IMR-90 (cell line): Measurements from ENCODE around the gene SF3B2. TPM values are rescaled to one million over a fixed set of nuclear protein-coding genes. Genes with fewer than 3 reads are reported as not detected.
"Not testable (repeated sequence)": the region's sequence is repeated elsewhere in the genome, so short reads cannot be mapped to it uniquely, and the experiment has no call there.

Source experiments
- ATAC-seq: fragments of 200-7000 bp; cut with Tn5 transposase; 2 replicates; pipeline ENCODE4 v1.9.1; 2020; ENCODE audit warnings: low read depth, mild to moderate bottlenecking, moderate library complexity
- BruUV-seq: library from RNA; stranded (reverse); fragments of 400-500 nt; replicated peaks from 2 replicates; lab custom pipeline; 2021; lab: Mats Ljungman, UMichigan
- CTCF ChIA-PET: fragments of 300-600 bp; formaldehyde crosslinking; extraction: SDS; loops from one replicate; lab custom pipeline; 2021; ENCODE audit warnings: antibody characterized with exemption; lab: Yijun Ruan, JAX
- POLR2A ChIA-PET: fragments of 300-600 bp; sonication (Branson Sonifier 250); formaldehyde crosslinking; loops from one replicate; lab custom pipeline; 2022; ENCODE audit warnings: antibody characterized with exemption; ENCODE audit not compliant: unreplicated experiment; lab: Charles Lee
- DNase-seq: peaks from one replicate; pipeline ENCODE4 v3.0.0; 2013
- H2AFZ ChIP-seq: replicated peaks from 2 replicates; pipeline ENCODE3; 2013; ENCODE audit warnings: low read length, mild to moderate bottlenecking; ENCODE audit not compliant: poor library complexity
- H2AK5ac ChIP-seq: 2 replicates; pipeline ENCODE4 v1.6.1; 2013; ENCODE audit warnings: low read depth, low read length, inconsistent platforms
- H2AK9ac ChIP-seq: replicated peaks from 2 replicates; pipeline ENCODE3; 2013; ENCODE audit warnings: mild to moderate bottlenecking, low read depth, low read length, moderate library complexity; ENCODE audit not compliant: poor library complexity
- H2BK120ac ChIP-seq: 2 replicates; pipeline ENCODE4 v1.6.1; 2013; ENCODE audit warnings: low read depth, low read length, inconsistent platforms
- H2BK15ac ChIP-seq: 3 replicates; pipeline ENCODE4 v1.6.1; 2013; ENCODE audit warnings: low read depth, low read length, inconsistent platforms
- H2BK20ac ChIP-seq: 2 replicates; pipeline ENCODE4 v1.6.1; 2013; ENCODE audit warnings: low read depth, mild to moderate bottlenecking, inconsistent platforms, low read length, moderate library complexity
- H2BK5ac ChIP-seq: 2 replicates; pipeline ENCODE4 v1.6.1; 2013; ENCODE audit warnings: mild to moderate bottlenecking, low read depth, low read length, inconsistent platforms; ENCODE audit not compliant: poor library complexity, severe bottlenecking
- H3K14ac ChIP-seq: replicated peaks from 2 replicates; pipeline ENCODE4 v1.6.1; 2013; ENCODE audit warnings: low read depth, low read length, inconsistent platforms
- H3K18ac ChIP-seq: 2 replicates; pipeline ENCODE4 v1.6.1; 2013; ENCODE audit warnings: low read depth, low read length, control low read depth
- H3K23ac ChIP-seq: 2 replicates; pipeline ENCODE4 v1.6.1; 2013; ENCODE audit warnings: low read depth, low read length, inconsistent platforms
- H3K27ac ChIP-seq: 2 replicates; pipeline ENCODE4 v1.5.1; 2013; ENCODE audit warnings: mild to moderate bottlenecking, control low read depth, low read length; ENCODE audit not compliant: insufficient read depth
- H3K27me3 ChIP-seq: 2 replicates; pipeline ENCODE4 v1.6.1; 2013; ENCODE audit warnings: low read length; ENCODE audit not compliant: control insufficient read depth, insufficient read depth
- H3K36me3 ChIP-seq: 2 replicates; pipeline ENCODE4 v1.6.1; 2013; ENCODE audit warnings: low read length, mixed read lengths; ENCODE audit not compliant: control insufficient read depth, insufficient read depth
- H3K4ac ChIP-seq: 2 replicates; pipeline ENCODE4 v1.6.1; 2013; ENCODE audit warnings: low read depth, low read length, inconsistent platforms
- H3K4me1 ChIP-seq: 2 replicates; pipeline ENCODE4 v1.6.1; 2013; ENCODE audit warnings: low read length, mixed read lengths; ENCODE audit not compliant: control insufficient read depth, insufficient read depth
- H3K4me2 ChIP-seq: 2 replicates; pipeline ENCODE4 v1.6.1; 2013; ENCODE audit warnings: low read depth, mild to moderate bottlenecking, control low read depth, low read length, moderate library complexity
- H3K4me3 ChIP-seq: 2 replicates; pipeline ENCODE4 v1.5.1; 2013; ENCODE audit warnings: low read depth, mild to moderate bottlenecking, control low read depth, low read length, moderate library complexity; ENCODE audit not compliant: insufficient read depth
- H3K56ac ChIP-seq: 2 replicates; pipeline ENCODE4 v1.6.1; 2013; ENCODE audit warnings: low read length, inconsistent platforms; ENCODE audit not compliant: insufficient read depth; ENCODE audit errors: extremely low read depth
- H3K79me1 ChIP-seq, 2 experiments: 2 replicates each; pipeline ENCODE4 v1.6.1; 2013; ENCODE audit warnings: low read length in 2 of 2, inconsistent platforms in 1 of 2, low read depth in 1 of 2
- H3K9ac ChIP-seq: 2 replicates; pipeline ENCODE4 v1.6.1; 2013; ENCODE audit warnings: low read depth, low read length, control low read depth
- H3K9me1 ChIP-seq: 2 replicates; pipeline ENCODE4 v1.6.1; 2013; ENCODE audit warnings: low read length, inconsistent platforms; ENCODE audit not compliant: insufficient read depth
- H3K9me3 ChIP-seq: 2 replicates; pipeline ENCODE4 v1.6.1; 2013; ENCODE audit warnings: low read length; ENCODE audit not compliant: control insufficient read depth, insufficient read depth
- H4K20me1 ChIP-seq: 2 replicates; pipeline ENCODE4 v1.6.1; 2013; ENCODE audit warnings: low read length, inconsistent platforms; ENCODE audit not compliant: insufficient read depth
- H4K5ac ChIP-seq: 2 replicates; pipeline ENCODE4 v1.6.1; 2013; ENCODE audit warnings: mild to moderate bottlenecking, low read depth, low read length, control low read depth
- H4K8ac ChIP-seq, 2 experiments: 2 replicates each; pipeline ENCODE4 v1.6.1; 2013; ENCODE audit warnings: low read depth in 2 of 2, low read length in 2 of 2, control low read depth in 1 of 2, inconsistent platforms in 1 of 2
- H4K91ac ChIP-seq: 2 replicates; pipeline ENCODE4 v1.6.1; 2013; ENCODE audit warnings: low read depth, low read length, inconsistent platforms; ENCODE audit not compliant: insufficient read depth
- WGBS, 2 experiments: methylation state at CpG; one replicate each; pipeline versions ENCODE4 v1.1.5 to v1.1.7; 2013; ENCODE audit warnings: missing lambda C conversion rate in 2 of 2; ENCODE audit not compliant: insufficient read length in 1 of 2; ENCODE audit errors: extremely low coverage in 2 of 2; 5-methylcytosine and 5-hydroxymethylcytosine counted together
- dilution Hi-C: fragments of 300-500 bp; cut with HindIII; formaldehyde crosslinking; loops from one replicate; pipeline ENCODE4 v1.14.3; 2018; ENCODE audit warnings: low sequenced_read_pairs; ENCODE audit not compliant: unreplicated experiment
- in situ Hi-C: fragments of 300-500 bp; cut with MboI; formaldehyde crosslinking; loops from 3 replicates; pipeline ENCODE4 v1.14.3; 2019; ENCODE audit warnings: low sequenced_read_pairs, inconsistent platforms, mixed read lengths
- intact Hi-C: fragments of 100-400 bp; cut with micrococcal nuclease; formaldehyde crosslinking; loops from 2 replicates; pipeline ENCODE4 v1.10.0; 2022
- polyA plus RNA-seq, 3 experiments: library from polyadenylated mRNA; depleted of rRNA; stranded (reverse); fragments of >200 nt; gene quantifications; 2 replicates each; pipeline ENCODE4 v1.2.3, GENCODE V29; 2012; ENCODE audit warnings: low replicate concordance in 1 of 3
- total RNA-seq: library from RNA; depleted of rRNA; stranded (reverse); fragments of >200 nt; gene quantifications from 2 replicates; pipeline ENCODE4 v1.2.3, GENCODE V29; 2012

The SF3B2 gene
- total and polyA plus RNA-seq, 2 of the 4 experiments (the other 2 are of a cell fraction), result 120 to 122 TPM

DNA sequence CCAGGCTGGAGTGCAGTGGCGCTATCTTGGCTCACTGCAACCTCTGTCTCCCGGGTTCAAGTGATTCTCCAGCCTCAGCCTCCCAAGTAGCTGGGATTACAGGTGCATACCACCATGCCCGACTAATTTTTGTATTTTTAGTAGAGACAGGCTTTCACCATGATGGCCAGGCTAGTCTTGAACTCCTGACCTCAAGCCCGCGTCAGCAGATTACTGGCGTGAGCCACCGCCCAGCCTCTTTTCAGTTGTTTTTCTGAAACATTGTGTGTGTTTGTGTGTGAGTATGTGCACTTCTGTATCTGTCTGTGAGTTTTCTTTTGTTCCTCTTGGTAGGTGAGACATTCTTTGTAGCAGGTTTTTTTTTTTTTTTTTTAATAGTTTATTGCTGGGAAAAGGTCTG, 26.8 kb downstream of the SF3B2 start:
- H4K8ac ChIP-seq, H4K91ac ChIP-seq, H3K9me3 ChIP-seq, POLR2A ChIA-PET, H3K9ac ChIP-seq, H3K14ac ChIP-seq, H3K36me3 ChIP-seq, H3K4me2 ChIP-seq, CTCF ChIA-PET, H3K18ac ChIP-seq, DNase-seq, intact Hi-C loops, H3K4ac ChIP-seq, BruUV-seq, ATAC-seq, H3K27ac ChIP-seq, H3K23ac ChIP-seq, H2AFZ ChIP-seq, H3K4me3 ChIP-seq, H2BK5ac ChIP-seq, H2AK9ac ChIP-seq, H3K56ac ChIP-seq, H2BK120ac ChIP-seq, H2AK5ac ChIP-seq, in situ Hi-C loops, dilution Hi-C loops, H2BK20ac ChIP-seq, H3K27me3 ChIP-seq, H2BK15ac ChIP-seq, H4K5ac ChIP-seq: not testable (repeated sequence)
- Histone ChIP-seq H3K79me1 (peaks cover 24 to 81% of the 10 kb centered on the region in 2 experiments), H4K20me1 (peaks cover 64% of the 10 kb centered on the region), H3K9me1 (peaks cover 19% of the 10 kb centered on the region), H3K4me1 (peaks cover 22% of the 10 kb centered on the region)
- WGBS, 2 experiments, result 100% methylated on average over 1 of the region's 7 CpGs; no CpG with 5 or more reads in 1 of the 2 experiments
